ENCODE results near the gene C6orf52. TPM values are rescaled to one million over a fixed set of nuclear protein-coding genes. Genes with fewer than 3 reads are reported as not detected.

The C6orf52 gene
- total and polyA plus RNA-seq, 9 of the 15 experiments (the other 6 are each of a cell fraction or from before 2014, with no cell fraction given): 6.7 to 37.0 (median 11.1) TPM

DNA sequence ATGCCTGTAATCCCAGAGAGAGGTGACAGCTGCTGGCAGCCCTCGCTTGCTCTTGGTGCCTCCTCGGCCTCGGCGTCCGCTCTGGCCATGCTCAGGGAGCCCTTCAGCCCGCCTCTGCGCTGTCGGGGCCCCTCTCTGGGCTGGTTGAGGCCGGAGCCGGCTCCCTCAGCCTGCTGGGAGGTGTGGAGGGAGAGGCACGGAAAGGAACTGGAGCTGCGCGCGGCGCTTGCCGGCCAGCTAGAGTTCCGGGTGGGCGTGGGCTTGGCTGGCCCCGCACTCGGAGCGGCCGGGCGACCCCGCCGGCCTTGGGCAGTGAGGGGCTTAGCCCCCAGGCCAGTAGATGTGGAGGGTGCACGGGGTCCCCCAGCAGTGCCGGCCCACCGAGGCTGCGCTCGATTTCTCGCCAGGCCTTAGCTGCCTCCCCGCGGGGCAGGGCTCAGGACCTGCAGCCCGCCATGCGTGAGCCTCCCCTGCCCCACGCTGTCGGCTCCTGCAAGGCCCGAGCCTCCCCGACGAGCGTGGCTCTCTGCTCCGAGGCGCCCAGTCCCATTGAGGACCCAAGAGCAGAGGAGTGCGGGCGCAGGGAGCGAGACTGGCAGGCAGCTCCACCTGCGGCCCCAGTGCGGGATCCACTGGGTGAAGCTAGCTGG lies 34.6 kb downstream of the C6orf52 start (continued):
- TF ChIP-seq SMAD3 (CRISPR knock-in tag; conservative IDR thresholded peaks at IDR 0.05) (no peak), CCNT2 (IDR thresholded peaks at IDR 0.05; ENCODE audit: borderline replicate concordance, extremely low read depth, insufficient read length, low read depth, low read length) (no peak), HNRNPUL1 (IDR thresholded peaks at IDR 0.05; ENCODE audit: low read length) (no peak), CHAMP1 (IDR thresholded peaks at IDR 0.05) (no peak), ZNF79 (CRISPR knock-in tag; IDR thresholded peaks at IDR 0.05; ENCODE audit: low read depth) (no peak), TBP (optimal IDR thresholded peaks at IDR 0.05; ENCODE audit: low read depth, low read length) (no peak), ZSCAN32 (CRISPR knock-in tag; IDR thresholded peaks at IDR 0.05) (no peak), ZZZ3 (IDR thresholded peaks at IDR 0.05) (no peak), MGA (IDR thresholded peaks at IDR 0.05) (peak; percentile 38), MAFF (IDR thresholded peaks at IDR 0.05; ENCODE audit: low read length) (no peak), XRCC4 (IDR thresholded peaks at IDR 0.05; ENCODE audit: extremely low read depth, insufficient read depth, insufficient read length) (no peak), JUND (IDR thresholded peaks at IDR 0.05; ENCODE audit: borderline replicate concordance, low read depth, low read length) (no peak), JUND (tag; IDR thresholded peaks at IDR 0.05; ENCODE audit: borderline replicate concordance, low read depth, low read length) (no peak), TEAD2 (tag; IDR thresholded peaks at IDR 0.05) (no peak), SIN3A (IDR thresholded peaks at IDR 0.05; ENCODE audit: borderline replicate concordance in 2 of 2, control insufficient read depth in 1 of 2, low read depth in 2 of 2, low read length in 2 of 2) (no peak)
